DND-41 (cell line): ENCODE data around the gene MYH6.

Experiments
- ATAC-seq: fragments of 200-7000 bp; cut with Tn5 transposase; 3 replicates; pipeline ENCODE4 v1.9.1; 2021; ENCODE audit warnings: low read depth; ENCODE audit not compliant: insufficient read depth
- DNase-seq: peaks from one replicate; pipeline ENCODE4 v3.0.0-alpha.2; 2020
- H2AFZ ChIP-seq: 2 replicates; pipeline ENCODE4 v1.6.0; 2012; ENCODE audit warnings: low read depth, low read length
- H3K27ac ChIP-seq: 2 replicates; pipeline ENCODE4 v1.5.1; 2012; ENCODE audit warnings: low read length, inconsistent platforms
- H3K27me3 ChIP-seq: fragments of 200-600 bp; sonication (generic); 2 replicates; pipeline ENCODE4 v1.6.0; 2012; ENCODE audit warnings: low read length, mild to moderate bottlenecking, inconsistent platforms; ENCODE audit not compliant: insufficient read depth, poor library complexity
- H3K36me3 ChIP-seq: 2 replicates; pipeline ENCODE4 v1.5.1; 2012; ENCODE audit warnings: low read length, inconsistent platforms; ENCODE audit not compliant: insufficient read depth
- H3K4me1 ChIP-seq: 2 replicates; pipeline ENCODE4 v1.5.1; 2012; ENCODE audit warnings: mild to moderate bottlenecking, low read length; ENCODE audit not compliant: insufficient read depth
- H3K4me2 ChIP-seq: 2 replicates; pipeline ENCODE4 v1.6.0; 2012; ENCODE audit warnings: mild to moderate bottlenecking, moderate library complexity, low read length, inconsistent platforms; ENCODE audit not compliant: insufficient read depth
- H3K4me3 ChIP-seq, 2 experiments: fragments of 200-600 bp in 1 of 2; shearing (Covaris generic) in 1 of 2; 2 replicates each; pipeline ENCODE4 v1.5.1; 2012 to 2016; ENCODE audit warnings: inconsistent platforms in 2 of 2, low read length in 2 of 2, mild to moderate bottlenecking in 2 of 2, low read depth in 1 of 2, moderate library complexity in 1 of 2
- H3K79me2 ChIP-seq: 2 replicates; pipeline ENCODE4 v1.6.0; 2012; ENCODE audit warnings: low read length, inconsistent platforms; ENCODE audit not compliant: insufficient read depth
- H3K9ac ChIP-seq: 2 replicates; pipeline ENCODE4 v1.6.0; 2012; ENCODE audit warnings: low read depth, mild to moderate bottlenecking, inconsistent platforms, low read length, moderate library complexity
- H3K9me3 ChIP-seq: 2 replicates; pipeline ENCODE4 v1.5.1; 2012; ENCODE audit warnings: low read length, moderate library complexity, mild to moderate bottlenecking, inconsistent platforms; ENCODE audit not compliant: insufficient read depth, severe bottlenecking
- H4K20me1 ChIP-seq: 2 replicates; pipeline ENCODE4 v1.6.0; 2012; ENCODE audit warnings: low read length; ENCODE audit not compliant: insufficient read depth
- EZH2 ChIP-seq: IDR thresholded peaks from 3 replicates; pipeline ENCODE4 v1.6.1; 2012; ENCODE audit warnings: borderline replicate concordance, low read depth, mild to moderate bottlenecking, moderate library complexity, low read length, inconsistent platforms; ENCODE audit not compliant: severe bottlenecking
- TF ChIP-seq, protein P1 (sequence below): IDR thresholded peaks from 2 replicates; pipeline ENCODE4 v1.5.1; 2012; ENCODE audit warnings: borderline replicate concordance, low read length, moderate library complexity, mild to moderate bottlenecking; ENCODE audit not compliant: poor library complexity, severe bottlenecking; ENCODE audit errors: extremely low read depth

MYH6 gene

DNA sequence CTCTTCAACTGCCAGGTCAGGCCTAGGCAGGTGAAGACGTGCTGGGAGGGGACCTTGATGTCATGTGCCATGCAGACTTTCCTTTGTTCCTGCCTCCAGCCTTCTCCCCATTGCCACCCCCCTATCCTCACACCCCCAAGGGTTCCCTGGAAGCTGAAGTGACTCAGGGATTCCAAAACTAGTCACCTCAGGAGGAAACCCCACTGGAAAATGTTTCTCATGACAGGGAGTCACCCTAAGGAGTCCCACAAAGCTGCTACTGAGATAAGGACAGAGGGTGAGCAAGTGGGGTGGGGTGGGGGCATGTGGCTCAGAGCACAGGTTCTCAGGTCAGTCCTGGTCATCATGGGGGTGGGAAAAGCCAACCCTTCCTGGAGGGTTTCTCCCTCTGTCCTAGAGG is 37.9 kb downstream of the MYH6 start:
- ATAC-seq (no peak), DNase-seq (no peak)
- no peaks in the 10 kb centered on the region for H4K20me1 ChIP-seq
- no peaks in the 10 kb centered on the region for H3K36me3 ChIP-seq
- H3K27ac ChIP-seq: no peak overlapping the region
- no peak overlapping the region for H2AFZ ChIP-seq
- no peak overlapping the region for H3K4me2 ChIP-seq
- no peak overlapping the region for H3K9ac ChIP-seq
- peaks cover 15% of the 10 kb centered on the region for H3K27me3 ChIP-seq
- H3K79me2 ChIP-seq: no peaks in the 10 kb centered on the region
- H3K4me3 ChIP-seq: no peak overlapping the region
- TF ChIP-seq, protein P1, sequence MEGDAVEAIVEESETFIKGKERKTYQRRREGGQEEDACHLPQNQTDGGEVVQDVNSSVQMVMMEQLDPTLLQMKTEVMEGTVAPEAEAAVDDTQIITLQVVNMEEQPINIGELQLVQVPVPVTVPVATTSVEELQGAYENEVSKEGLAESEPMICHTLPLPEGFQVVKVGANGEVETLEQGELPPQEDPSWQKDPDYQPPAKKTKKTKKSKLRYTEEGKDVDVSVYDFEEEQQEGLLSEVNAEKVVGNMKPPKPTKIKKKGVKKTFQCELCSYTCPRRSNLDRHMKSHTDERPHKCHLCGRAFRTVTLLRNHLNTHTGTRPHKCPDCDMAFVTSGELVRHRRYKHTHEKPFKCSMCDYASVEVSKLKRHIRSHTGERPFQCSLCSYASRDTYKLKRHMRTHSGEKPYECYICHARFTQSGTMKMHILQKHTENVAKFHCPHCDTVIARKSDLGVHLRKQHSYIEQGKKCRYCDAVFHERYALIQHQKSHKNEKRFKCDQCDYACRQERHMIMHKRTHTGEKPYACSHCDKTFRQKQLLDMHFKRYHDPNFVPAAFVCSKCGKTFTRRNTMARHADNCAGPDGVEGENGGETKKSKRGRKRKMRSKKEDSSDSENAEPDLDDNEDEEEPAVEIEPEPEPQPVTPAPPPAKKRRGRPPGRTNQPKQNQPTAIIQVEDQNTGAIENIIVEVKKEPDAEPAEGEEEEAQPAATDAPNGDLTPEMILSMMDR: no peak
- no peak for TF ChIP-seq EZH2
- no peaks in the 10 kb centered on the region for H3K4me1 ChIP-seq
- no peaks in the 10 kb centered on the region for H3K9me3 ChIP-seq

DNA sequence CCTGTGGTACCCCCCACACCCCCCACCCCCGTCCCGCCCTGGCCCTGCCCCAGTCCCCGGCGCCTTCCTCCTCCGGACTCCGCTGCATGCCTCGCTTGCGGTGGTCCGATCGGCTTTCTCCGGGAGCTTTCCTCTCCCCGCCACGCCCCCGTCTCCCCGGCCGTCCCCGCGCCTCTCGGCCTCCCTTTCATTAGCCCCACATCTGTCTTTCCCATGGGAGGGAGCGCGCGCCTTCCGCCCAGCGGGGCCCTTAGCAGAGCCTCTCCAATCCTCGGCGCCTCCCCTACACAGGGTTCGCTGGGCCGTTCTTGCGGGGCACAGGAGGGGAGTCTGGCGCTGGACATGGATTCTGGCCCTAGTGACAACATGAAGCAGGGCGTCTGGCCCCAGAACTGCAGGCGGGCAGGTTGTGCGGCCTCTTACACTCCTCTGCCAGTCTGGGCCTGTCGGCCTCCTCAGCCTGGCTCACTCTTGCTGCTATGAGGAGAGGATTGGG is 41.6 kb downstream of the MYH6 start:
- H3K79me2 ChIP-seq: no peaks in the 10 kb centered on the region
- H2AFZ ChIP-seq: no peak overlapping the region
- peaks cover 3% of the 10 kb centered on the region for H3K27me3 ChIP-seq
- H3K4me2 ChIP-seq: no peak overlapping the region
- H3K9ac ChIP-seq: no peak overlapping the region
- no peaks in the 10 kb centered on the region for H3K4me1 ChIP-seq
- ATAC-seq (no peak), DNase-seq (no peak)
- H3K4me3 ChIP-seq: no peak overlapping the region
- H3K9me3 ChIP-seq: no peaks in the 10 kb centered on the region
- H4K20me1 ChIP-seq: no peaks in the 10 kb centered on the region
- no peaks in the 10 kb centered on the region for H3K36me3 ChIP-seq
- TF ChIP-seq EZH2: no peak
- TF ChIP-seq, protein P1: no peak
- H3K27ac ChIP-seq: no peak overlapping the region

GRCh38 chr14:23365732-23366425 is 42.2 kb downstream of the MYH6 start:
- no peaks in the 10 kb centered on the region for H4K20me1 ChIP-seq
- H3K9me3 ChIP-seq: no peaks in the 10 kb centered on the region
- no peaks in the 10 kb centered on the region for H3K36me3 ChIP-seq
- H3K27ac ChIP-seq: no peak overlapping the region
- DNase-seq: no peak
- H3K79me2 ChIP-seq: no peaks in the 10 kb centered on the region
- H3K9ac ChIP-seq: no peak overlapping the region
- H2AFZ ChIP-seq: no peak overlapping the region
- no peak overlapping the region for H3K4me2 ChIP-seq
- ATAC-seq: no peak
- TF ChIP-seq, protein P1: no peak
- no peak for TF ChIP-seq EZH2
- no peak overlapping the region for H3K4me3 ChIP-seq
- H3K27me3 ChIP-seq: peaks cover 3% of the 10 kb centered on the region
- H3K4me1 ChIP-seq: no peaks in the 10 kb centered on the region
